HG03378 (cell line): Measurements from ENCODE around the gene CYSTM1.

Source experiments
- ATAC-seq: cut with Tn5 transposase; IDR thresholded peaks from one replicate; pipeline ENCODE4 v1.9.1; 2021; ENCODE audit warnings: mild to moderate bottlenecking, moderate library complexity; ENCODE audit not compliant: unreplicated experiment

CYSTM1 gene

GRCh38 chr5:140232731-140233130 is 57.7 kb downstream of the CYSTM1 start:
- no peak for ATAC-seq

- no peak for ATAC-seq
These were observed 59.5 kb downstream of the CYSTM1 start for GRCh38 chr5:140234377-140234989.

GRCh38 chr5:140235791-140236551 is 61.0 kb downstream of the CYSTM1 start:
- no peak for ATAC-seq

- no peak for ATAC-seq
These were observed 62.1 kb downstream of the CYSTM1 start for GRCh38 chr5:140236891-140237598.

GRCh38 chr5:140238756-140239155 is 63.8 kb downstream of the CYSTM1 start:
- no peak for ATAC-seq

- ATAC-seq = no peak
These were observed 64.5 kb downstream of the CYSTM1 start for GRCh38 chr5:140239461-140239860.

GRCh38 chr5:140239939-140240700 is 65.1 kb downstream of the CYSTM1 start:
- no peak for ATAC-seq

GRCh38 chr5:140240987-140241706 is 66.2 kb downstream of the CYSTM1 start:
- ATAC-seq = no peak

GRCh38 chr5:140242099-140242498 is 67.1 kb downstream of the CYSTM1 start:
- ATAC-seq = no peak

GRCh38 chr5:140242890-140243585 is 68.0 kb downstream of the CYSTM1 start:
- ATAC-seq = no peak

GRCh38 chr5:140243706-140244250 is 68.8 kb downstream of the CYSTM1 start:
- ATAC-seq = no peak

GRCh38 chr5:140244525-140245025 is 69.6 kb downstream of the CYSTM1 start:
- no peak for ATAC-seq

GRCh38 chr5:140245341-140245740 is 70.4 kb downstream of the CYSTM1 start:
- no peak for ATAC-seq

GRCh38 chr5:140245926-140246325 is 70.9 kb downstream of the CYSTM1 start:
- no peak for ATAC-seq

- no peak for ATAC-seq
These were observed 71.6 kb downstream of the CYSTM1 start for GRCh38 chr5:140246378-140247122.

- ATAC-seq = no peak
These were observed 73.4 kb downstream of the CYSTM1 start for GRCh38 chr5:140248414-140248813.

- no peak for ATAC-seq
These were observed 74.5 kb downstream of the CYSTM1 start for GRCh38 chr5:140249536-140249935.

- ATAC-seq = no peak
These were observed 75.4 kb downstream of the CYSTM1 start for GRCh38 chr5:140250386-140250785.

- ATAC-seq = peak; percentile 77
These were observed 76.6 kb downstream of the CYSTM1 start for GRCh38 chr5:140251527-140251973.
